GM12865 (cell line): ENCODE results near the gene ZHX3.

Experiments
- DNase-seq: peaks from one replicate; pipeline ENCODE4 v3.0.0; 2010; ENCODE audit warnings: low read depth
- H3K4me3 ChIP-seq: 2 replicates; pipeline ENCODE4 v1.5.1; 2011; ENCODE audit warnings: mild to moderate bottlenecking, low read depth, low read length, control low read depth
- CTCF ChIP-seq: IDR thresholded peaks from 2 replicates; pipeline ENCODE4 v1.5.1; 2011; ENCODE audit warnings: low read length, control low read depth, low read depth, inconsistent platforms; ENCODE audit not compliant: insufficient read depth; ENCODE audit errors: missing control alignments

ZHX3 gene

GRCh38 chr20:41317546-41318270, at the start of gene ZHX3:
TSS of gene ZHX3 (minus strand) at chr20:41317731. CDS start at chr20:41204916, 112,815 bp downstream.
- DNase-seq, result peak; percentile 98
- TF ChIP-seq CTCF, result no peak
- H3K4me3 ChIP-seq, result peak within 1 kb of the TSS; percentile 77

DNA sequence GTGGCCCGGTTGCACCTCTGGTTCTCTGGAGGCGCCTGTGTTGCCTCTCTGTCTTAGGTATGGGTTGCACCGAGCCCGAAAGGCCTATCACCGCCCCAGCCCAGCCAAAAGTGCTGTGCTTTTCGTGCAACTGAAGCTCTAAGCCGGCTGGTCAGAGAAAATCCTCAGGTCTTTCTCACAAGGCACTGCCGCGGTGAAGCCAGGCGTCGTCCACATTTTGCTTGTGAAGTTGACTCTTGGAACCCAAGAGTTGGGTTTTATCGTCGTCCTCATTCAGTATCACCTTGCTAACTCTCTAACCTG, 49.8 kb upstream of the ZHX3 start:
- TF ChIP-seq CTCF, result no peak
- H3K4me3 ChIP-seq, result no peak overlapping the region
- DNase-seq, result no peak

DNA sequence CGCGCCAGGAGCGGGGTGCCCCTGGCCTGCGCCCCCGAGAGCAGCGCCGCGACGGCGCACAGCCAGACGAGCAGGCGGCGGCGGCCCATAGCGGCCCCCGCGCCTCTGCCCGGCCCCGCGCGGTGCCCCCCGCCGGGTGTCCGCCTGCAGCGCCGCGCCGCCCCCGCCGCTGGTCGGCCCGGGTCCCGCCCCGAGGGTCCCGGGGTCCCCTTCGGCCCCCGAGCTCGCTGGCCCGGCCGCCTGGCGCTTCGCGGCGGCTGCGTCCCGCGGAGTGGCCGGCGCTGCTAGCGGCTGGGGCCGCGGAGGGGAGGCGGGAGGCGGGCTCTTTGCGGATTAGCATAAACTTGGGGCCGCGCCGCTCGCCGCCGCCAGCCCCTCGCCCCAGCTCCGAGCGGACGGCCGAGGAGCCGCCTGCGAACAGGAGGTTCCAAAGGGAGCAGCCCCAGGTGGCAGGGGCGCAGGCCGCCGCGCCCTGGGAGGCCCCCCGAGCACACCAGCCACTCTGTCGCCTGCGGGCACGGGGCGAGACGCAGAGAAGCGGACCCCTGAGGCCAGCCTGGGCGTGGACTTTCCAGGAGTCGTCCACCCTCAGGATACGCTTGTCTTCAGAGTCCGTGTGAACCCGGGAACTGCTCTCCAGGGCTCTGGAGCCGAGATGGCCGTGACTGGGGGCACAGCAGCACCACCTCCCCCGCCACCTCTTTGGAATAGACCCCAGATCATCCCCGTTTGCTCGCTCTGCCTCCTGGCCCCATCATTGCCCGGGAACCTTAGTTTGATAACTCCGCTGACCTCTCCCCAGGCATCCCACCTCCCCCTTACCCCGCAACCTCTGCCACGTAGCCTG, 49.2 kb upstream of the ZHX3 start, which contains the start of gene EMILIN3:
Gene EMILIN3 (minus strand): TSS at position 273 of the 847 bp plus-strand sequence. CDS start 184 bp downstream, at position 89.
- H3K4me3 ChIP-seq, result no peak within 1 kb of the TSS
- TF ChIP-seq CTCF, result no peak
- no peak for DNase-seq

GRCh38 chr20:41365777-41366545, 48.4 kb upstream of the ZHX3 start:
- no peak for DNase-seq
- no peak for TF ChIP-seq CTCF
- H3K4me3 ChIP-seq, result no peak overlapping the region

DNA sequence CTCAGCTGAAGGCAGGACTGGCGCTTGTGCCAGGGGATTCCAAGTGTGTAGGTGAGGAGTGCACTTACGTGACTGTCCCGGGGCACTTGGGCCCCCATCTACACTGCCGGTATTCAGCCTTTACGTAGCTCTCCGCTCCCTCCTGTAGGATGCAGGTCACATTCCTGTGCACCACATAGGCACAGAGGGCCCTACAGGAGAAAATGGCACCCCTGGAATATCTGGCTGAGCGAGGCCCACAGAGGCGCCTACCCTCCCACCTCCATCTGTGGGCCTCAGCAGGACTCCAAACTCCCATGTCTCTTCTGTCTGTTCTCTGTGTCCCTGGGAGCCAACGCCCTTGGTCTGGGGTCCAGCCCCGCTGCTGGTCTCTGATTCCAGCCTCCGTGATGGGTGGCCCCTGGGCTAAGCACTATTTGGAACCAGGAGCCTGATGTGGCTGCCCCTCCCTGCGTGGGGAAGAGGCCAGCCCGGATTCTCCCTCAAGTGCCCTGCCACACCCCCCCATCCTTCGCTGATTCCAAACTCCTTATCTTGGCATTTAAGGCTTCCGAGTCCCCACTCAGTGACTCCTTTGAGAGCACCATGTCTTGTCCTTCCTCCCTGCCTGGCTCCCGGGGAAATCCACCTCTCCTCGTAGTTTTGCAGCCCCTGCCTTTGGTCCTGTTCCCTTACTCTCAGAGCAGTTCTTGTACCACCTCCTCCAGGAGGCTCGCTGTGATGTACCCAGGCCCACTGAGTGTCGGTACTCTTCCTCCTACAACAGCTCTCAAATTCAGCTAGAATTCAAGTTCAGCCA, 47.6 kb upstream of the ZHX3 start:
- H3K4me3 ChIP-seq, result no peak overlapping the region
- no peak for TF ChIP-seq CTCF
- no peak for DNase-seq

DNA sequence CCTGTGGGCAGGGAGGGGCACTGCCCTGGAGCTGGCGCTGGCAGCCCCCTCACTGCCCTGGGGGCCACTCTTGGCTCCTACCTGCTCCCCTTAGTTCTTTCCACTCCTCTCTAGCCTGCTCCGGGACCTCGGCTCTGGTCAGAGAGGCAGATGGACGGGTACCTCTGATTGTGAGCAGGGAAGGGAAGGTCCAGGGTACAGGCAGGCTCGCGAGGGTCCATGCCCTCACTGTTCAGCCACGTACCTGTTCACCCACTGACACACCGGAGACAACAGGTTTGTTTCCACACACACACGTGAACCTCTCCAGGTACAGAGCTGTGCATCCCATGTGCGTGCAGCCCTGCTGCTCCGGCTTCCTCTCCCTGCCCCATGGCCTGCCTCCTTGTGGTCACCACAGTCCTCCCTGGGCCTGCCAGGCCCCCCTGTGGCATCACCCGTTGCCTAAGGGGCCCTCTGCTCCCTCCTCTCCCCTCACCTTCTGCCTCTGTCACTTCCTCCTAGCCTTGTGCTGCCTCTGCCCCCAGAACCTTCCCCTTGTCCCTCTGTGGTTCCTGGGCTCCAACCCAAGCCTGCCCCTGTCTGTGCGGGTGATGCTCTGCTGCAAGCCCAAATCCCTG, 46.8 kb upstream of the ZHX3 start:
- TF ChIP-seq CTCF, result no peak
- no peak for DNase-seq
- no peak overlapping the region for H3K4me3 ChIP-seq
